K562 (cell line): Measurements from ENCODE around the gene NME9.

Experiments
- TF ChIP-seq, protein P1 (sequence below), 3 experiments: IDR thresholded peaks in 2 of 3; conservative IDR thresholded peaks in 1 of 3; 2 replicates each; pipeline ENCODE4 v1.5.1; 2011 to 2012; ENCODE audit warnings: low read length in 3 of 3, mild to moderate bottlenecking in 3 of 3, control low read depth in 2 of 3, improper control_type of control experiment in 1 of 3, inconsistent platforms in 1 of 3, low read depth in 1 of 3, mixed read lengths in 1 of 3, moderate library complexity in 1 of 3; ENCODE audit not compliant: insufficient read depth in 2 of 3
- TF ChIP-seq, protein P2 (sequence below): fragments of 450-650 bp; formaldehyde crosslinking; IDR thresholded peaks from 2 replicates; pipeline ENCODE4 v1.4.0; 2022; ENCODE audit warnings: missing genetic modification characterization

DNA sequence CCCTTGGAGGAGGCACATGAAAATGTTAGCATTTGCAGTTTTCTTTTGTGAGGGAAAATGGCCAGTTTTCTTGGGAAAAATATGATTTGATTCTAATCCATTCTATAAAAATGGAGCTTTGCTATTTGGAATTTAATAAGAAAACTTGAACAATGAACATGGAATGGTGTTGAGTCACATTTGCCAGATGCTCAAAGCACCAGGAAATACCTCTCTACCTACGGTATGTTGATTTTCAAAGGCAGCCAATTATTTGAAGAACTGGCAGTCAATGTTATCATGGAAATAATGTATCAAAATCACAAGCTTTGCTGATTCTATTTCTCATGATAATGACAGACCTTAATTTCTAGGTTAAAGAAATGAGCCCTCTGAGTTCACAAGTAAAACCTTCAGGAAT lies 14.9 kb downstream of the NME9 start:
- TF ChIP-seq, protein P1, sequence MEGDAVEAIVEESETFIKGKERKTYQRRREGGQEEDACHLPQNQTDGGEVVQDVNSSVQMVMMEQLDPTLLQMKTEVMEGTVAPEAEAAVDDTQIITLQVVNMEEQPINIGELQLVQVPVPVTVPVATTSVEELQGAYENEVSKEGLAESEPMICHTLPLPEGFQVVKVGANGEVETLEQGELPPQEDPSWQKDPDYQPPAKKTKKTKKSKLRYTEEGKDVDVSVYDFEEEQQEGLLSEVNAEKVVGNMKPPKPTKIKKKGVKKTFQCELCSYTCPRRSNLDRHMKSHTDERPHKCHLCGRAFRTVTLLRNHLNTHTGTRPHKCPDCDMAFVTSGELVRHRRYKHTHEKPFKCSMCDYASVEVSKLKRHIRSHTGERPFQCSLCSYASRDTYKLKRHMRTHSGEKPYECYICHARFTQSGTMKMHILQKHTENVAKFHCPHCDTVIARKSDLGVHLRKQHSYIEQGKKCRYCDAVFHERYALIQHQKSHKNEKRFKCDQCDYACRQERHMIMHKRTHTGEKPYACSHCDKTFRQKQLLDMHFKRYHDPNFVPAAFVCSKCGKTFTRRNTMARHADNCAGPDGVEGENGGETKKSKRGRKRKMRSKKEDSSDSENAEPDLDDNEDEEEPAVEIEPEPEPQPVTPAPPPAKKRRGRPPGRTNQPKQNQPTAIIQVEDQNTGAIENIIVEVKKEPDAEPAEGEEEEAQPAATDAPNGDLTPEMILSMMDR (IDR thresholded peaks at IDR 0.05 in 2 of 3, conservative IDR thresholded peaks at IDR 0.05 in 1 of 3; ENCODE audit: insufficient read depth in 2 of 3, low read depth in 1 of 3, low read length in 3 of 3): no peak
- TF ChIP-seq, protein P2, sequence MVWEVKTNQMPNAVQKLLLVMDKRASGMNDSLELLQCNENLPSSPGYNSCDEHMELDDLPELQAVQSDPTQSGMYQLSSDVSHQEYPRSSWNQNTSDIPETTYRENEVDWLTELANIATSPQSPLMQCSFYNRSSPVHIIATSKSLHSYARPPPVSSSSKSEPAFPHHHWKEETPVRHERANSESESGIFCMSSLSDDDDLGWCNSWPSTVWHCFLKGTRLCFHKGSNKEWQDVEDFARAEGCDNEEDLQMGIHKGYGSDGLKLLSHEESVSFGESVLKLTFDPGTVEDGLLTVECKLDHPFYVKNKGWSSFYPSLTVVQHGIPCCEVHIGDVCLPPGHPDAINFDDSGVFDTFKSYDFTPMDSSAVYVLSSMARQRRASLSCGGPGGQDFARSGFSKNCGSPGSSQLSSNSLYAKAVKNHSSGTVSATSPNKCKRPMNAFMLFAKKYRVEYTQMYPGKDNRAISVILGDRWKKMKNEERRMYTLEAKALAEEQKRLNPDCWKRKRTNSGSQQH (CRISPR knock-in tag): no peak
